Keratinocyte (primary cell): Measurements from ENCODE around the gene RNF17.

ENCODE experiments used
- EZH2 ChIP-seq: IDR thresholded peaks from one replicate; pipeline ENCODE4 v1.6.1; 2012; ENCODE audit warnings: inconsistent platforms, mild to moderate bottlenecking, low read length, moderate library complexity
- TF ChIP-seq, protein P1 (sequence below), 3 experiments: IDR thresholded peaks in 1 of 3; conservative IDR thresholded peaks in 1 of 3; optimal IDR thresholded peaks in 1 of 3; 2 replicates in 2 of 3; 3 replicates in 1 of 3; pipeline versions ENCODE3 to v1.5.1; 2011; ENCODE audit warnings: low read length in 3 of 3, mild to moderate bottlenecking in 3 of 3, moderate library complexity in 2 of 3, control low read depth in 1 of 3, inconsistent platforms in 1 of 3; ENCODE audit not compliant: insufficient read depth in 2 of 3; ENCODE audit errors: extremely low read depth in 1 of 3

GRCh38 chr13:24764276-24764630 lies 284 bp downstream of the RNF17 start:
- TF ChIP-seq, protein P1, sequence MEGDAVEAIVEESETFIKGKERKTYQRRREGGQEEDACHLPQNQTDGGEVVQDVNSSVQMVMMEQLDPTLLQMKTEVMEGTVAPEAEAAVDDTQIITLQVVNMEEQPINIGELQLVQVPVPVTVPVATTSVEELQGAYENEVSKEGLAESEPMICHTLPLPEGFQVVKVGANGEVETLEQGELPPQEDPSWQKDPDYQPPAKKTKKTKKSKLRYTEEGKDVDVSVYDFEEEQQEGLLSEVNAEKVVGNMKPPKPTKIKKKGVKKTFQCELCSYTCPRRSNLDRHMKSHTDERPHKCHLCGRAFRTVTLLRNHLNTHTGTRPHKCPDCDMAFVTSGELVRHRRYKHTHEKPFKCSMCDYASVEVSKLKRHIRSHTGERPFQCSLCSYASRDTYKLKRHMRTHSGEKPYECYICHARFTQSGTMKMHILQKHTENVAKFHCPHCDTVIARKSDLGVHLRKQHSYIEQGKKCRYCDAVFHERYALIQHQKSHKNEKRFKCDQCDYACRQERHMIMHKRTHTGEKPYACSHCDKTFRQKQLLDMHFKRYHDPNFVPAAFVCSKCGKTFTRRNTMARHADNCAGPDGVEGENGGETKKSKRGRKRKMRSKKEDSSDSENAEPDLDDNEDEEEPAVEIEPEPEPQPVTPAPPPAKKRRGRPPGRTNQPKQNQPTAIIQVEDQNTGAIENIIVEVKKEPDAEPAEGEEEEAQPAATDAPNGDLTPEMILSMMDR (optimal IDR thresholded peaks at IDR 0.05 in 1 of 3, IDR thresholded peaks at IDR 0.05 in 1 of 3, conservative IDR thresholded peaks at IDR 0.05 in 1 of 3; ENCODE audit: extremely low read depth in 1 of 3, insufficient read depth in 2 of 3, low read length in 3 of 3): no peak
- TF ChIP-seq EZH2: no peak
